Left lung (tissue), 10 donors: ENCODE measurements around the gene PRKCE. TPM values are rescaled to one million over a fixed set of nuclear protein-coding genes. Genes with fewer than 3 reads are reported as not detected.

Experiments
- ATAC-seq: fragments of 200-7000 bp; cut with Tn5 transposase; one replicate; pipeline ENCODE4 v1.9.1; 2020; ENCODE audit warnings: moderate library complexity
- DNase-seq, 4 donors: peaks; one replicate each; pipeline ENCODE4 v3.0.0-alpha.2; 2013 to 2020
- H3K27ac ChIP-seq, 2 donors: fragments of 200-600 bp; sonication (generic) in 1 of 2; one replicate each; pipeline versions ENCODE4 v1.5.0 to v1.8.0; 2020 to 2021
- H3K27me3 ChIP-seq, 2 donors: fragments of 200-600 bp; sonication (generic) in 1 of 2; one replicate each; pipeline versions ENCODE4 v1.5.0 to v1.8.0; 2020 to 2021
- H3K36me3 ChIP-seq, 2 donors: fragments of 200-600 bp; sonication (generic) in 1 of 2; one replicate each; pipeline versions ENCODE4 v1.5.0 to v1.8.0; 2020 to 2021
- H3K4me1 ChIP-seq, 2 donors: fragments of 200-600 bp; one replicate each; pipeline ENCODE4 v1.8.0; 2021
- H3K4me3 ChIP-seq, 2 donors: fragments of 200-600 bp; sonication (generic) in 1 of 2; one replicate each; pipeline versions ENCODE4 v1.5.0 to v1.8.0; 2020 to 2021; ENCODE audit warnings: mild to moderate bottlenecking in 1 of 2
- H3K9me3 ChIP-seq, 2 donors: fragments of 200-600 bp; sonication (generic) in 1 of 2; one replicate each; pipeline versions ENCODE4 v1.5.0 to v1.8.0; 2020 to 2021
- CTCF ChIP-seq, 2 donors: fragments of 200-600 bp; sonication (generic) in 1 of 2; IDR thresholded peaks; one replicate each; pipeline versions ENCODE4 v1.5.0 to v1.8.0; 2021; ENCODE audit warnings: antibody characterized with exemption in 2 of 2
- intact Hi-C, 2 donors: fragments of 100-400 bp; cut with DNase I; formaldehyde crosslinking; loops; one replicate each; pipeline versions ENCODE4 v1.11.2 to v1.14.2; 2022
- polyA plus RNA-seq, 6 donors: library from polyadenylated mRNA; unstranded; fragments of 120-200 nt; gene quantifications; one replicate each; pipeline ENCODE4 v1.2.1, GENCODE V29; 2013; ENCODE audit not compliant: insufficient read length in 6 of 6
- total RNA-seq, 2 donors: library from RNA; stranded (reverse); fragmentation: NEBNext Ultra II Directional; extraction: Animal tissue kit (Norgen Biotek cat#: 25700); gene quantifications; one replicate each; pipeline ENCODE4 v1.2.1, GENCODE V29; 2021
- donor health status: DM: no; HTN: yes; CAD: no.
- donor health status: DM: no; HTN: no; CAD: no.

The PRKCE gene
- total and polyA plus RNA-seq, 8 donors: 12.0 to 56.9 (median 14.7) TPM

DNA sequence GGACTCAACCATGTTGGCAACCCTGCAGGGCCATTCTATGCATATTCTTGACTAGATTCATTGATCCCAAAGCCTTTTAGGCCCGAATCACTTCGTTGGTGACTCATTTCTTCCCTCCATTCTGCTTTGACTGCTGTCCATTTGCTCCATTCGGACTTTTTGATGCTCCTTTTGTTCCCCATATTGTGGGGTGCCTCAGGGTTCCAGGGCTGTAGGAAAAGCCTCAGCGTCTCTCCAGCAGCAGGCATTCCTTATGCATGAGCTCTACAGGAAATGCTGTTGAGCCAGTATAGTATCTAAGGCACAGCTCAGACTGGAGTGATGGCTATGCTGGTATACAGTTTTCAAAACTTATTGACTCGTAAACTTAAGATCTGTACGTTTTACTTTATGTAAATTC, 292.6 kb downstream of the PRKCE start:
- Histone ChIP-seq H3K27ac (no peak overlapping the region), H3K27me3 (no peaks in the 10 kb centered on the region), H3K4me3 (no peak overlapping the region), H3K36me3 (no peaks in the 10 kb centered on the region), H3K4me1 (peaks cover 5 to 24% of the 10 kb centered on the region in 2 donors), H3K9me3 (no peaks in the 10 kb centered on the region)
- intact Hi-C loops: no loop called here
- ATAC-seq (peak; percentile 35), DNase-seq (no peak)
- no peak for TF ChIP-seq CTCF (IDR thresholded peaks at IDR 0.05)

DNA sequence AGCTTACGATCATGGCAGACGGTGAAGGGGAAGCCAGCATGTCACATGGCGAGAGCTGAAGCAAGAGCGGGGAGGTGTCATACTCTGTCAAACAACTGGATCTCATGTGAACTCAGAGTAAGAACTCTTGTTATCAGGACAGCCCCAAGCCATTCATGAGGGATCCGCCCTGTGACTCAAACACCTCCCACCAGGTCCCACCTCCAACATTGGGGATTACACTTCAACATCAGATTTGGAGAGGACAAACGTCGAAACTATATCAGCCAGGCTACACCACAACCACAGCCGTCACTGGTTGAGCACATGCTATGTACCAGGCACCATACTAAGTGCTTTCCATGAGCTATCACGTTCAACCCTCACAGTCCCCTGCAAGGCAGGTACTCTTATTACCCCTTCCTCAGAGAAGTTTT, 293.8 kb downstream of the PRKCE start:
- H3K36me3 ChIP-seq: no peaks in the 10 kb centered on the region
- TF ChIP-seq CTCF (IDR thresholded peaks at IDR 0.05): no peak
- DNase-seq: no peak
- no peak for ATAC-seq
- peaks cover 4 to 22% of the 10 kb centered on the region in 2 donors for H3K4me1 ChIP-seq
- H3K9me3 ChIP-seq: no peaks in the 10 kb centered on the region
- intact Hi-C loops: no loop called here
- H3K27ac ChIP-seq: no peak overlapping the region
- H3K27me3 ChIP-seq: no peaks in the 10 kb centered on the region
- H3K4me3 ChIP-seq: no peak overlapping the region

DNA sequence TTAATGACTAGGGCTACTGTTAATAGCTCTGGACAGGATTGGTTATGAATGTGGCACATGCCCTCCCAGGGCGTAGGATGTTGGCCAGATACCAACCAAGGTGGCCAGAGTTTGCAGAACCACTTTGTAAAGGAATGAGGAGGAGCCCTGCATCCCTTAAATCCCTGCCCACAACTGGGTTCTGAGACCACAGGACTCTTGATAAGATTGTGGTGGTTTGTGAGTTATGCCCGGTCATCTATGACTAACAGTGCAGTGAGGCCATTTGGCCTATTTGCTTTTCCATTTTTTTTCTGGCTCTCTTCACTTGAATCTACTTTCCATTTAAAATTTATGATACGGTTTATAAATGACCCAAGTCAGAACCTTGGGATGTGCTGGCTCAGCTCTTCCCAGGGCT, 294.5 kb downstream of the PRKCE start:
- intact Hi-C loops: no loop called here
- Histone ChIP-seq H3K4me3 (no peak overlapping the region), H3K27ac (no peak overlapping the region), H3K36me3 (no peaks in the 10 kb centered on the region), H3K27me3 (no peaks in the 10 kb centered on the region), H3K9me3 (no peaks in the 10 kb centered on the region), H3K4me1 (peaks cover 4 to 22% of the 10 kb centered on the region in 2 donors)
- ATAC-seq (peak; percentile 65), DNase-seq (no peak)
- no peak for TF ChIP-seq CTCF (IDR thresholded peaks at IDR 0.05)

- H3K36me3 ChIP-seq: no peaks in the 10 kb centered on the region
- no peak for TF ChIP-seq CTCF (IDR thresholded peaks at IDR 0.05)
- ATAC-seq: no peak
Measured at GRCh38 chr2:45950606-45951005, 299.1 kb downstream of the PRKCE start.

DNA sequence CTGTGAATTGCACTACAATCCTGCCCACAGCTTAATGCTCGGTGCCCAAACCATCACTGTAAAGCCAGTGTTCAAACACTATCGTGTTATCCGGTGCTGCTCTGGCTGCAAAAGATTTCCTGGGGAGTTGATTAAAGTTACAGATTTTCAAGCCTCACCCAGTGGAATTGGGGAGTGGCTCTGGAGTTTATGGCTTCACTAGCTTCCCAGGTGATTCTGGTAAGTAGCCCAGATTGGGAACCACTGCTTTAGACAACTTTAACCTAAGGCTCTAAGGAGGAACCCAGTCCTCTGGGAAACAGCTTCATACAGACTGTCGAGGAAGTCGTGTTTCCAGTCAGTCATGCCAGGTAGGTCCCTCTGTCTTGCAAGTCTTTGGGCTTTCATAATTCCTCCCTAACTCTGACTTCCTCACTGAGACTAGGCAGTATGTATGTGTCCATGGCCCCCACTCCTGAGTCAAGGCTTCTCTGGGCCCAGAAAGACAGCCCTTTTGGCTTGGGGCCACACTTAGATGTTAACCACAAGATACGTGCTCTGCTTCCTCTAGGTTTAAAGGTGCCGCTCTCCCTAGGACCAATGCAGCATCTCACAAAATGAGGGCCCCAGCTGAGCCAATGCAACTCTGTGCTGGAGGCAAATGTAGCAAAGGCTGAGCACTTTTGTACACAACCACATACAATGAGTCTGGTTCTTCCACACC, 299.7 kb downstream of the PRKCE start:
- ATAC-seq: no peak
- H3K9me3 ChIP-seq: no peaks in the 10 kb centered on the region
- no peak overlapping the region for H3K4me3 ChIP-seq
- no peaks in the 10 kb centered on the region for H3K36me3 ChIP-seq
- no peaks in the 10 kb centered on the region for H3K4me1 ChIP-seq
- no peaks in the 10 kb centered on the region for H3K27me3 ChIP-seq
- intact Hi-C loops: no loop called here
- no peak for TF ChIP-seq CTCF (IDR thresholded peaks at IDR 0.05)
- H3K27ac ChIP-seq: no peak overlapping the region
- DNase-seq: no peak

More at GRCh38 chr2:45950606-45951005, 299.1 kb downstream of the PRKCE start:
- no peaks in the 10 kb centered on the region for H3K4me1 ChIP-seq
- no peak for DNase-seq
- intact Hi-C loops: no loop called here
- no peaks in the 10 kb centered on the region for H3K27me3 ChIP-seq
- no peak overlapping the region for H3K27ac ChIP-seq
- no peaks in the 10 kb centered on the region for H3K9me3 ChIP-seq
- H3K4me3 ChIP-seq: no peak overlapping the region
